NCI-H748 (cell line): ENCODE measurements around the gene ALDH1A1.
A peak's percentile ranks its signal among the peaks of the same experiment; 100 is the strongest.

ENCODE experiments used
- DNase-seq: peaks from one replicate; lab custom pipeline; 2025; ENCODE audit not compliant: unreplicated experiment; lab: John Stamatoyannopoulos, UW

Gene ALDH1A1

GRCh38 chr9:72979405-72980100 lies 26.7 kb upstream of the ALDH1A1 start:
- peak; percentile 10 for DNase-seq

GRCh38 chr9:72978744-72979143 lies 25.9 kb upstream of the ALDH1A1 start:
- no peak for DNase-seq

GRCh38 chr9:72977670-72978069 lies 24.8 kb upstream of the ALDH1A1 start:
- DNase-seq: no peak

GRCh38 chr9:72974501-72974900 lies 21.6 kb upstream of the ALDH1A1 start:
- DNase-seq: no peak

- DNase-seq: no peak
These were observed 19.8 kb upstream of the ALDH1A1 start for GRCh38 chr9:72972636-72973035.

GRCh38 chr9:72971411-72971810 lies 18.6 kb upstream of the ALDH1A1 start:
- DNase-seq: no peak

GRCh38 chr9:72960446-72960845 lies 7.6 kb upstream of the ALDH1A1 start:
- peak; percentile 44 for DNase-seq

- DNase-seq: no peak
These were observed 5.8 kb upstream of the ALDH1A1 start for GRCh38 chr9:72958485-72959281.

GRCh38 chr9:72955571-72955970 lies 2.7 kb upstream of the ALDH1A1 start:
- DNase-seq: no peak

GRCh38 chr9:72955126-72955455 lies 2.2 kb upstream of the ALDH1A1 start:
- DNase-seq: no peak

- peak; percentile 97 for DNase-seq
These were observed 1.7 kb upstream of the ALDH1A1 start for GRCh38 chr9:72954431-72955125.

GRCh38 chr9:72952381-72952690 lies 517 bp downstream of the ALDH1A1 start:
- DNase-seq: no peak

- DNase-seq: peak; percentile 28
These were observed 1.1 kb downstream of the ALDH1A1 start for GRCh38 chr9:72951520-72952380.

GRCh38 chr9:72950875-72951442 lies 1.9 kb downstream of the ALDH1A1 start:
- DNase-seq: peak; percentile 36

- no peak for DNase-seq
These were observed 2.9 kb downstream of the ALDH1A1 start for GRCh38 chr9:72949918-72950325.

GRCh38 chr9:72949244-72949582 lies 3.6 kb downstream of the ALDH1A1 start:
- DNase-seq: peak; percentile 53

GRCh38 chr9:72948575-72949243 lies 4.1 kb downstream of the ALDH1A1 start:
- DNase-seq: peak; percentile 31

GRCh38 chr9:72947984-72948465 lies 4.8 kb downstream of the ALDH1A1 start:
- DNase-seq: peak; percentile 53

GRCh38 chr9:72946821-72947220 lies 6.0 kb downstream of the ALDH1A1 start:
- no peak for DNase-seq

GRCh38 chr9:72946318-72946717 lies 6.5 kb downstream of the ALDH1A1 start:
- no peak for DNase-seq
